GM12873 (cell line): ENCODE data around the gene ACOXL.

Experiments used
- CTCF ChIP-seq: IDR thresholded peaks from 2 replicates; pipeline ENCODE4 v1.5.1; 2012; ENCODE audit warnings: low read depth, mild to moderate bottlenecking, moderate library complexity, low read length, control low read depth; ENCODE audit not compliant: insufficient read depth; ENCODE audit errors: missing control alignments

The ACOXL gene

GRCh38 chr2:111113838-111114237 is 381.5 kb downstream of the ACOXL start:
- TF ChIP-seq CTCF: no peak

- no peak for TF ChIP-seq CTCF
Measured at GRCh38 chr2:111116011-111116746, 383.8 kb downstream of the ACOXL start.

GRCh38 chr2:111116843-111117597 is 384.6 kb downstream of the ACOXL start:
- TF ChIP-seq CTCF: peak; percentile 87

GRCh38 chr2:111117598-111118480 is 385.5 kb downstream of the ACOXL start:
- TF ChIP-seq CTCF: no peak

GRCh38 chr2:111118481-111118980 is 386.2 kb downstream of the ACOXL start:
- TF ChIP-seq CTCF: no peak

- no peak for TF ChIP-seq CTCF
Measured at GRCh38 chr2:111118981-111119821, 386.8 kb downstream of the ACOXL start.
